Naive thymus-derived CD4-positive, alpha-beta T cell (primary cell): Measurements from ENCODE around the gene SLC2A13. TPM values are rescaled to one million over a fixed set of nuclear protein-coding genes. Genes with fewer than 3 reads are reported as not detected.
"Not testable (repeated sequence)": the region's sequence is repeated elsewhere in the genome, so short reads cannot be mapped to it uniquely, and the experiment has no call there.

ENCODE experiments used
- ATAC-seq: fragments of 150-1000 bp; cut with Tn5 transposase; 2 replicates; pipeline ENCODE4 v1.10.0; 2021; ENCODE audit warnings: mild to moderate bottlenecking, moderate library complexity
- CTCF ChIA-PET: fragments of 350-600 bp; sonication (Branson Sonifier 250); formaldehyde crosslinking; loops from one replicate; lab custom pipeline; 2021; ENCODE audit warnings: antibody characterized with exemption; lab: Charles Lee
- POLR2A ChIA-PET: fragments of 350-600 bp; sonication (Branson Sonifier 250); formaldehyde crosslinking; loops from one replicate; lab custom pipeline; 2021; ENCODE audit warnings: antibody characterized with exemption, inconsistent platforms; lab: Charles Lee
- DNase-seq, 9 donors: peaks; one replicate each; pipeline versions ENCODE4 v3.0.0 to v3.0.0-alpha.2; 2020 to 2022; ENCODE audit warnings: mixed read lengths in 1 of 9
- H3K27ac ChIP-seq: one replicate; pipeline ENCODE4 v1.7.0; 2013; ENCODE audit warnings: mild to moderate bottlenecking, low read depth, low read length, moderate library complexity
- H3K27me3 ChIP-seq, 2 donors: one replicate each; pipeline ENCODE4 v1.7.0; 2013; ENCODE audit warnings: low read length in 2 of 2, mild to moderate bottlenecking in 2 of 2, moderate library complexity in 2 of 2; ENCODE audit not compliant: control insufficient read depth in 2 of 2, insufficient read depth in 2 of 2
- H3K36me3 ChIP-seq, 3 experiments: 1 replicate in 2 of 3; 2 replicates in 1 of 3; pipeline ENCODE4 v1.7.0; 2013; ENCODE audit warnings: low read length in 3 of 3, mild to moderate bottlenecking in 3 of 3, moderate library complexity in 1 of 3; ENCODE audit not compliant: insufficient read depth in 3 of 3, control insufficient read depth in 2 of 3
- H3K4me1 ChIP-seq, 2 donors: one replicate each; pipeline ENCODE4 v1.7.0; 2013; ENCODE audit warnings: low read length in 2 of 2, mild to moderate bottlenecking in 2 of 2, moderate library complexity in 1 of 2; ENCODE audit not compliant: control insufficient read depth in 2 of 2, insufficient read depth in 2 of 2
- H3K4me3 ChIP-seq: 2 replicates; pipeline ENCODE4 v1.7.0; 2013; ENCODE audit warnings: mild to moderate bottlenecking, low read length
- H3K9me3 ChIP-seq, 3 experiments: 1 replicate in 2 of 3; 2 replicates in 1 of 3; pipeline ENCODE4 v1.7.0; 2013; ENCODE audit warnings: low read length in 3 of 3; ENCODE audit not compliant: control insufficient read depth in 2 of 3
- H3K27ac Mint-ChIP-seq, 9 donors: one replicate each; pipeline ENCODE4 v1.8.0; 2020 to 2022; ENCODE audit warnings: mixed read lengths in 9 of 9, mild to moderate bottlenecking in 8 of 9, moderate library complexity in 5 of 9, inconsistent platforms in 2 of 9
- H3K27me3 Mint-ChIP-seq, 5 donors: one replicate each; pipeline ENCODE4 v1.8.0; 2021 to 2022; ENCODE audit warnings: mixed read lengths in 5 of 5, mild to moderate bottlenecking in 1 of 5
- H3K36me3 Mint-ChIP-seq, 5 donors: one replicate each; pipeline ENCODE4 v1.8.0; 2020 to 2022; ENCODE audit warnings: mixed read lengths in 5 of 5, mild to moderate bottlenecking in 3 of 5, inconsistent platforms in 1 of 5
- H3K4me1 Mint-ChIP-seq, 7 donors: one replicate each; pipeline ENCODE4 v1.8.0; 2020 to 2022; ENCODE audit warnings: mixed read lengths in 7 of 7, mild to moderate bottlenecking in 3 of 7, inconsistent platforms in 1 of 7
- H3K4me3 Mint-ChIP-seq, 10 donors: one replicate each; pipeline ENCODE4 v1.8.0; 2020 to 2022; ENCODE audit warnings: mild to moderate bottlenecking in 10 of 10, mixed read lengths in 10 of 10, moderate library complexity in 6 of 10, inconsistent platforms in 2 of 10
- H3K9me3 Mint-ChIP-seq, 11 donors: one replicate each; pipeline ENCODE4 v1.8.0; 2020 to 2022; ENCODE audit warnings: mixed read lengths in 11 of 11, mild to moderate bottlenecking in 4 of 11, inconsistent platforms in 1 of 11, moderate library complexity in 1 of 11
- intact Hi-C, 2 donors: fragments of 100-400 bp; cut with micrococcal nuclease; formaldehyde crosslinking; loops; one replicate each; pipeline ENCODE4 v1.15.1; 2023
- polyA plus RNA-seq, 2 donors: library from polyadenylated mRNA; unstranded; fragments of 300-500 nt; fragmentation: Illumina TruSeq; gene quantifications; one replicate each; pipeline ENCODE4 v1.2.3, GENCODE V29; 2021
- total RNA-seq, 6 experiments: library from RNA in 5 of 6; stranded (reverse) in 5 of 6; gene quantifications; 1 replicate in 5 of 6; 2 replicates in 1 of 6; pipeline ENCODE4 v1.2.3 and lab custom pipeline; 2021 to 2026

SLC2A13 gene
- total and polyA plus RNA-seq, 7 experiments from 2014 or later: 1.2 to 5.8 (median 4.4) TPM

- DNase-seq, H3K4me1 ChIP-seq, H3K27me3 Mint-ChIP-seq, intact Hi-C loops, H3K27me3 ChIP-seq, POLR2A ChIA-PET, CTCF ChIA-PET, H3K27ac Mint-ChIP-seq, ATAC-seq, H3K9me3 ChIP-seq, H3K27ac ChIP-seq, H3K36me3 Mint-ChIP-seq, H3K9me3 Mint-ChIP-seq, H3K4me3 ChIP-seq, H3K36me3 ChIP-seq, H3K4me1 Mint-ChIP-seq, H3K4me3 Mint-ChIP-seq: not testable (repeated sequence)
Measured at GRCh38 chr12:39848218-39848617, 257.7 kb downstream of the SLC2A13 start.

- H3K4me1 ChIP-seq: no peaks in the 10 kb centered on the region
- no peaks in the 10 kb centered on the region for H3K36me3 ChIP-seq
- no peak for DNase-seq
- Mint-ChIP-seq H3K9me3 (no peaks in the 10 kb centered on the region), H3K4me1 (no peaks in the 10 kb centered on the region), H3K27ac (no peak overlapping the region), H3K36me3 (peaks cover 0 to 4% (median 0%) of the 10 kb centered on the region in 5 donors), H3K27me3 (no peaks in the 10 kb centered on the region), H3K4me3 (no peak overlapping the region)
- ATAC-seq: no peak
- no peaks in the 10 kb centered on the region for H3K27me3 ChIP-seq
- intact Hi-C loops: no loop called here
- POLR2A ChIA-PET: no interaction called here
- no peak overlapping the region for H3K4me3 ChIP-seq
- no peaks in the 10 kb centered on the region for H3K9me3 ChIP-seq
- CTCF ChIA-PET: no interaction called here
- no peak overlapping the region for H3K27ac ChIP-seq
Measured at GRCh38 chr12:39846971-39847650, 258.8 kb downstream of the SLC2A13 start.

GRCh38 chr12:39846304-39846703, 259.6 kb downstream of the SLC2A13 start:
- Histone ChIP-seq H3K4me1 (no peaks in the 10 kb centered on the region), H3K9me3 (no peaks in the 10 kb centered on the region), H3K27ac (no peak overlapping the region), H3K4me3 (no peak overlapping the region), H3K36me3 (no peaks in the 10 kb centered on the region), H3K27me3 (no peaks in the 10 kb centered on the region)
- CTCF ChIA-PET: no interaction called here
- peak; percentile 18 for ATAC-seq
- Mint-ChIP-seq H3K27me3 (no peaks in the 10 kb centered on the region), H3K4me3 (no peak overlapping the region), H3K4me1 (no peaks in the 10 kb centered on the region), H3K27ac (no peak overlapping the region), H3K9me3 (no peaks in the 10 kb centered on the region), H3K36me3 (peaks cover 0 to 4% (median 0%) of the 10 kb centered on the region in 5 donors)
- intact Hi-C loops: no loop called here
- POLR2A ChIA-PET: no interaction called here
- DNase-seq: no peak

GRCh38 chr12:39840422-39840821, 265.5 kb downstream of the SLC2A13 start:
- Histone ChIP-seq H3K27me3 (no peaks in the 10 kb centered on the region), H3K4me1 (no peaks in the 10 kb centered on the region), H3K9me3 (no peaks in the 10 kb centered on the region), H3K4me3 (no peak overlapping the region), H3K27ac (no peak overlapping the region), H3K36me3 (no peaks in the 10 kb centered on the region)
- Mint-ChIP-seq H3K27ac (no peak overlapping the region), H3K36me3 (no peaks in the 10 kb centered on the region), H3K9me3 (no peaks in the 10 kb centered on the region), H3K4me3 (no peak overlapping the region), H3K4me1 (no peaks in the 10 kb centered on the region), H3K27me3 (no peaks in the 10 kb centered on the region)
- intact Hi-C loops: no loop called here
- no peak for DNase-seq
- CTCF ChIA-PET: no interaction called here
- no peak for ATAC-seq
- POLR2A ChIA-PET: no interaction called here

- no peak for ATAC-seq
- H3K36me3 ChIP-seq: no peaks in the 10 kb centered on the region
- H3K27me3 Mint-ChIP-seq: no peaks in the 10 kb centered on the region
- ChIA-PET CTCF (no interaction called here), POLR2A (no interaction called here)
- H3K4me1 Mint-ChIP-seq: no peaks in the 10 kb centered on the region
- DNase-seq: no peak
- no peak overlapping the region for H3K4me3 Mint-ChIP-seq
- H3K9me3 Mint-ChIP-seq: no peaks in the 10 kb centered on the region
- H3K27ac ChIP-seq: no peak overlapping the region
- H3K27me3 ChIP-seq: no peaks in the 10 kb centered on the region
- H3K9me3 ChIP-seq: no peaks in the 10 kb centered on the region
- intact Hi-C loops: no loop called here
- no peak overlapping the region for H3K4me3 ChIP-seq
- no peaks in the 10 kb centered on the region for H3K36me3 Mint-ChIP-seq
- H3K27ac Mint-ChIP-seq: no peak overlapping the region
- H3K4me1 ChIP-seq: no peaks in the 10 kb centered on the region
Measured at GRCh38 chr12:39839072-39839471, 266.8 kb downstream of the SLC2A13 start.

- H3K4me3 ChIP-seq: no peak overlapping the region
- Mint-ChIP-seq H3K27ac (no peak overlapping the region), H3K36me3 (no peaks in the 10 kb centered on the region), H3K27me3 (no peaks in the 10 kb centered on the region), H3K4me1 (no peaks in the 10 kb centered on the region), H3K4me3 (no peak overlapping the region), H3K9me3 (no peaks in the 10 kb centered on the region)
- H3K36me3 ChIP-seq: no peaks in the 10 kb centered on the region
- DNase-seq (no peak), ATAC-seq (no peak)
- intact Hi-C loops: no loop called here
- POLR2A ChIA-PET: no interaction called here
- H3K27ac ChIP-seq: no peak overlapping the region
- H3K27me3 ChIP-seq: no peaks in the 10 kb centered on the region
- no peaks in the 10 kb centered on the region for H3K9me3 ChIP-seq
- H3K4me1 ChIP-seq: no peaks in the 10 kb centered on the region
- CTCF ChIA-PET: no interaction called here
Measured at GRCh38 chr12:39835517-39836489, 270.1 kb downstream of the SLC2A13 start.
